Pancreas (tissue), 10 donors: ENCODE data around the gene UBASH3B. TPM values are rescaled to one million over a fixed set of nuclear protein-coding genes. Genes with fewer than 3 reads are reported as not detected.

Experiments
- ATAC-seq, 4 donors: fragments of 200-7000 bp; cut with Tn5 transposase; one replicate each; pipeline versions ENCODE4 v1.8.0 to v1.9.1; 2020; ENCODE audit warnings: mild to moderate bottlenecking in 4 of 4, moderate library complexity in 4 of 4
- DNase-seq, 6 donors: peaks; one replicate each; pipeline ENCODE4 v3.0.0-alpha.2; 2020
- FAIRE-seq: peaks from 2 replicates; lab custom pipeline; 2012; peaks lifted over from hg19 to GRCh38; lab: Jason Lieb, UNC
- H3K27ac ChIP-seq, 4 donors: fragments of 200-600 bp; sonication (generic); 1 replicate in 3 of 4; 2 replicates in 1 of 4; pipeline versions ENCODE4 v1.5.0 to v1.8.0; 2020
- H3K27me3 ChIP-seq, 4 donors: fragments of 200-600 bp; one replicate each; pipeline ENCODE4 v1.8.0; 2021
- H3K36me3 ChIP-seq, 3 donors: fragments of 200-600 bp; sonication (generic) in 1 of 3; one replicate each; pipeline versions ENCODE4 v1.5.0 to v1.8.0; 2020 to 2021
- H3K4me1 ChIP-seq, 3 donors: fragments of 200-600 bp; one replicate each; pipeline ENCODE4 v1.8.0; 2021
- H3K4me3 ChIP-seq, 4 donors: fragments of 200-600 bp; sonication (generic) in 2 of 4; one replicate each; pipeline versions ENCODE4 v1.5.0 to v1.8.0; 2020 to 2021
- H3K9me3 ChIP-seq, 4 donors: fragments of 200-600 bp; one replicate each; pipeline ENCODE4 v1.8.0; 2021
- WGBS, 2 donors: extraction: QIAGEN DNeasy Blood & Tissue Kit; methylation state at CpG; one replicate each; pipeline ENCODE4 v1.1.7; 2013; 5-methylcytosine and 5-hydroxymethylcytosine counted together
- intact Hi-C, 3 donors: fragments of 100-400 bp; cut with DNase I; formaldehyde crosslinking; loops; one replicate each; pipeline versions ENCODE4 v1.11.1 to v1.14.2; 2022
- polyA plus RNA-seq, 2 donors: library from polyadenylated mRNA; stranded (reverse); fragments of 200-250 nt; gene quantifications; one replicate each; pipeline ENCODE4 v1.2.3, GENCODE V29; 2013
- total RNA-seq, 6 donors: library from RNA; stranded (reverse); fragmentation: NEBNext Ultra II Directional in 4 of 6; extraction: Animal tissue kit (Norgen Biotek cat#: 25700) in 4 of 6; gene quantifications; one replicate each; pipeline versions ENCODE4 v1.2.1 to v1.2.4, GENCODE V29; 2021 to 2023
- TF ChIP-seq, protein P1 (sequence below), 4 donors: fragments of 200-600 bp; sonication (generic) in 3 of 4; IDR thresholded peaks; one replicate each; pipeline versions ENCODE4 v1.5.0 to v1.8.0; 2021; ENCODE audit warnings: antibody characterized with exemption in 4 of 4
- donor health status: healthy with polysubstance abuse.
- donor health status: DM: no; HTN: no; CAD: no; lungs with moderate emphysema.
- donor health status: DM: no; HTN: no; CAD: no.
- donor health status: control.
- donor health status: control.
- donor health status: Bipolar disorder and iron deficiency.
- donor health status: DM: yes; HTN: yes; CAD: no.
- donor health status: DM: no; HTN: no; CAD: no.
- donor health status: DM: no; HTN: no; CAD: no.
- donor health status: DM: yes; HTN: yes; CAD: no.

Gene UBASH3B
- total and polyA plus RNA-seq, 8 donors: 0.56 to 5.8 (median 1.8) TPM

DNA sequence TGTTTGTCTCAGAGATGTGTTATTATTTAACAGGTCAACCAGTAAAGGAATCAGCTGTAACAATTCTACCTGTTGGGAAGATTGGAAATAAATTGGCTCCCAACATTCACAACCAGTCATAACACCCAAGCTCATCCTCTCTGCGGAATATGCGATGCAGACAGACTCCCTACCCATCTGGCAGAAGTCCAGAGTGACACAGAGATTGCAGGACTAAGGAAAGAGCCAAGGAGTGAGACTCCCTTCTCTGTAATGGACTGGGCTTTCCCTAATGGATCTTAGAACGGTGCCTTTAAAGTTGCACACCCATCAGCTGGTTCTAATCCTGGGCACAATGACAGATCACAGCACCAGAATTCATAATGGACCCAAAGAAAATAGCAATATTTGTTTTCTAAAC is 27.8 kb upstream of the UBASH3B start:
- no peaks in the 10 kb centered on the region for H3K36me3 ChIP-seq
- DNase-seq (no peak), ATAC-seq (no peak), FAIRE-seq (no peak)
- no peak overlapping the region for H3K4me3 ChIP-seq
- H3K4me1 ChIP-seq: no peaks in the 10 kb centered on the region
- H3K27ac ChIP-seq: no peak overlapping the region
- 78 to 92% methylated on average over 3 of the region's 3 CpGs for WGBS, 2 donors
- intact Hi-C loops: loop anchor here in 1 of 3 donors (5.0 kb wide), 1 partner anchor 155 kb away; no protein-coding TSS in a partner anchor
- no peaks in the 10 kb centered on the region for H3K9me3 ChIP-seq
- no peaks in the 10 kb centered on the region for H3K27me3 ChIP-seq
- TF ChIP-seq, protein P1, sequence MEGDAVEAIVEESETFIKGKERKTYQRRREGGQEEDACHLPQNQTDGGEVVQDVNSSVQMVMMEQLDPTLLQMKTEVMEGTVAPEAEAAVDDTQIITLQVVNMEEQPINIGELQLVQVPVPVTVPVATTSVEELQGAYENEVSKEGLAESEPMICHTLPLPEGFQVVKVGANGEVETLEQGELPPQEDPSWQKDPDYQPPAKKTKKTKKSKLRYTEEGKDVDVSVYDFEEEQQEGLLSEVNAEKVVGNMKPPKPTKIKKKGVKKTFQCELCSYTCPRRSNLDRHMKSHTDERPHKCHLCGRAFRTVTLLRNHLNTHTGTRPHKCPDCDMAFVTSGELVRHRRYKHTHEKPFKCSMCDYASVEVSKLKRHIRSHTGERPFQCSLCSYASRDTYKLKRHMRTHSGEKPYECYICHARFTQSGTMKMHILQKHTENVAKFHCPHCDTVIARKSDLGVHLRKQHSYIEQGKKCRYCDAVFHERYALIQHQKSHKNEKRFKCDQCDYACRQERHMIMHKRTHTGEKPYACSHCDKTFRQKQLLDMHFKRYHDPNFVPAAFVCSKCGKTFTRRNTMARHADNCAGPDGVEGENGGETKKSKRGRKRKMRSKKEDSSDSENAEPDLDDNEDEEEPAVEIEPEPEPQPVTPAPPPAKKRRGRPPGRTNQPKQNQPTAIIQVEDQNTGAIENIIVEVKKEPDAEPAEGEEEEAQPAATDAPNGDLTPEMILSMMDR (IDR thresholded peaks at IDR 0.05): no peak

DNA sequence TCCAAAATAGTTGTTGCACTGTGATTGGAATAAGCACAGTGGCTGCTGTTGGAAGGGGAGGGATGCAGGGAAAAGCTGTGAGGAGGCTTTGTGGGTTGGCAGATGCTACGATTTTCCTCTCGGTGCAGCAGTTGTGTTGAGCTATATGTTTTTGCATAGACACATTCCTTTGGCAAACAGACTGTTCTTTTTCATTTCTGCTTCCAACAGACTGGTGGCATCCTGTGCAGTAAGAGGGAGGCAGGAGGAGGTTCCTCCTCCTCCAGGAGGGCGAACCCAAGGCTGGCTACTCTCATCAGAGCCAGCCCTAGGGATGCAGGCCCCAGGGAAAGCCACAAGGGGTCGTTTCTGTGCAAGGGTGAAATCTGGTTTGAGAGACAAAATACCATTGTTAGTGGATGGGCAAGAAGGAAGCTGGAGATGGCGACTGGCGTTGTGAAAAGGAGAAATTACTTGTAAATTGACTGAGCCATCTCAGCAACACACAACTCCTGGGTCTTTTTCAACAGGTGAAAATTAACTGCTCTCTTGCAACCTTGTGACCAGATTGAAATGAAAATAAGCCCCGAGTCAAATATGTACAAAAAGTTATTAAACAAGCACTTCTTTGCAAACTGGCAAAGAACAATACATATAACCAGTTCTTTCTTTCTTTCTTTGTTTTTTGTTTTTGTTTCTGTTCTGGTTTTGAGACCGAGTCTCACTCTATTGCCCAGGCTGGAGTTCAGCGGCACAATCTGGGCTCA is 26.5 kb upstream of the UBASH3B start:
- 50 to 57% methylated on average over 9 of the region's 9 CpGs for WGBS, 2 donors
- Histone ChIP-seq H3K4me1 (no peaks in the 10 kb centered on the region), H3K36me3 (no peaks in the 10 kb centered on the region), H3K27me3 (no peaks in the 10 kb centered on the region), H3K4me3 (no peak overlapping the region), H3K27ac (no peak overlapping the region), H3K9me3 (no peaks in the 10 kb centered on the region)
- TF ChIP-seq, protein P1 (IDR thresholded peaks at IDR 0.05): peak; percentile 47 to 65 (median 60)
- ATAC-seq (peak; percentile 25 to 86 (median 78)), FAIRE-seq (no peak), DNase-seq (peak in 5 of 6 donors; percentile 41 to 79 (median 51))
- intact Hi-C loops: loop anchor here in 1 of 3 donors (5.0 kb wide), 1 partner anchor 153 kb away; no protein-coding TSS in a partner anchor

DNA sequence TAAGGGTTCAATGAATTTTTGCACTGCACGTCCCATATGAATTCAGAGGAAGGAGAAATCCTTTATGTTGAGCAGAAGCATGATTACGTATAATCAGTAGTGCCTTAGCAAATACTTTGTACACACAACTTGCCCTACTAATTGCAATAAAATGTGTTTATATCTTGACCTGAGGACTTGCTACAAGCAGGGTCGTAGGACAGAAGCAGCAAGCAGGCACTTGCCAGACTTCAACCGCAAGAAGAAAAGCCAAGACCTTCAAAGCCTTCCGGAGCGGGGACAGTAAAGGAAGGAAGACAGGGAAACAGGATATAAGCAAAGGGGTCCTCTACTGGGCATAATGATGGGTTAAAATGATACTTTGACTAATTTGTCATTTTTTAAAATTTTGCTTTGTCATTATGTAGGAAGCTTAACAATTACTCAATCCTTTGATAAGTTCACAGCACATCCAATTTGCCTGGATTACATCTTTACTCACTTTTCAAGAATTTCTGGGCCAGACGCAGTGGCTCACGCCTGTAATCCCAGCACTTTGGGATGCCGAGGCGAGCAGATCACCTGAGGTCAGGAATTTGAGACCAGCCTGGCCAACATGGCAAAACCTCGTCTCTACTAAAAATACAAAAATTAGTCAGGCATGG is 23.2 kb upstream of the UBASH3B start:
- Histone ChIP-seq H3K36me3 (no peaks in the 10 kb centered on the region), H3K9me3 (no peaks in the 10 kb centered on the region), H3K27me3 (no peaks in the 10 kb centered on the region), H3K4me1 (no peaks in the 10 kb centered on the region), H3K27ac (no peak overlapping the region), H3K4me3 (no peak overlapping the region)
- intact Hi-C loops: loop anchor here in 1 of 3 donors (10.0 kb wide), 1 partner anchor 142 kb away; no protein-coding TSS in a partner anchor
- FAIRE-seq (no peak), ATAC-seq (no peak), DNase-seq (no peak)
- WGBS, 2 donors: 70 to 85% methylated on average over 11 of the region's 11 CpGs
- TF ChIP-seq, protein P1 (IDR thresholded peaks at IDR 0.05): no peak

DNA sequence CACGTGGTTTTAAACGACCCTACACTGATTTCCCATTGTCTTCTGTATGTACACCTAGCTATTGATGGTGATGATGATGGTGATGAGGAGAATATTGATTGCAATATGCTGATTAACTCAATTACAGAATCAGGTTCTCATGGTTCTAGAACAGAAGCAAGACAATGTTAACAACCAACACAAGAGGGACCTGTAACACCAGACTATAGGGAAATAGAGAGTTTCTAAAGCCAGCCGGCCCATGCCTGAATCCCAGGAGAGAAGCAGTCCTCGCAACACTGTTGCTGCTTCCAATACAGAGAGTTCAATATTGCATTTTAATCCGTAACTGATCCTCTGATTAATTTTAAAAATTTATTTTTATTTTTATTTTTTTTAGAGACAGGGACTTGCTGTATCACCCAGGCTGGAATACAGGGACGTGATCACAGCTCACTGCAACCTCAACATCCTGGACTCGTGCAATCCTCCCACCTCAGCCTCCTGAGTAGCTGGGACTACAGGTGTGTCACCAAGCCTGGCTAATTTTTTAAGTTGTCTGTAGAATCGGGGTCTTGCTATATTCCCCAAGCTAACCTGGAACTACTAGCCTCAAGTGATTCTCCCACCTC is 22.2 kb upstream of the UBASH3B start:
- ATAC-seq: peak in 3 of 4 donors; percentile 53 to 55 (median 54)
- Histone ChIP-seq H3K27ac (no peak overlapping the region), H3K9me3 (no peaks in the 10 kb centered on the region), H3K27me3 (no peaks in the 10 kb centered on the region), H3K4me3 (no peak overlapping the region), H3K36me3 (no peaks in the 10 kb centered on the region), H3K4me1 (no peaks in the 10 kb centered on the region)
- WGBS, 2 donors: 61 to 71% methylated on average over 8 of the region's 8 CpGs
- FAIRE-seq: no peak
- no peak for DNase-seq
- TF ChIP-seq, protein P1 (IDR thresholded peaks at IDR 0.05): no peak
- intact Hi-C loops: loop anchor here in 1 of 3 donors (10.0 kb wide), 1 partner anchor 141 kb away; no protein-coding TSS in a partner anchor
